Muscle layer of duodenum (tissue), 2 donors: Measurements from ENCODE around the gene STX18.
"Not testable (repeated sequence)": the region's sequence is repeated elsewhere in the genome, so short reads cannot be mapped to it uniquely, and the experiment has no call there.

Source experiments
- H3K27ac ChIP-seq: one replicate; pipeline ENCODE4 v1.7.0; 2013; ENCODE audit warnings: mild to moderate bottlenecking, low read length
- H3K27me3 ChIP-seq: one replicate; pipeline ENCODE4 v1.7.0; 2013; ENCODE audit warnings: low read depth, mild to moderate bottlenecking, control low read depth, low read length
- H3K36me3 ChIP-seq, 2 donors: one replicate each; pipeline ENCODE4 v1.7.0; 2013; ENCODE audit warnings: low read length in 2 of 2, control low read depth in 1 of 2, mild to moderate bottlenecking in 1 of 2; ENCODE audit not compliant: insufficient read depth in 2 of 2, control insufficient read depth in 1 of 2
- H3K4me1 ChIP-seq, 2 donors: one replicate each; pipeline ENCODE4 v1.7.0; 2013; ENCODE audit warnings: low read length in 2 of 2, mild to moderate bottlenecking in 2 of 2, control low read depth in 1 of 2, moderate library complexity in 1 of 2; ENCODE audit not compliant: insufficient read depth in 2 of 2, control insufficient read depth in 1 of 2
- H3K4me3 ChIP-seq, 2 donors: one replicate each; pipeline ENCODE4 v1.7.0; 2013; ENCODE audit warnings: low read length in 2 of 2, low read depth in 1 of 2, mild to moderate bottlenecking in 1 of 2
- H3K9me3 ChIP-seq, 2 donors: one replicate each; pipeline ENCODE4 v1.7.0; 2013; ENCODE audit warnings: low read length in 2 of 2, control low read depth in 1 of 2, mild to moderate bottlenecking in 1 of 2; ENCODE audit not compliant: control insufficient read depth in 1 of 2
- donor health status: healthy.

STX18 gene

DNA sequence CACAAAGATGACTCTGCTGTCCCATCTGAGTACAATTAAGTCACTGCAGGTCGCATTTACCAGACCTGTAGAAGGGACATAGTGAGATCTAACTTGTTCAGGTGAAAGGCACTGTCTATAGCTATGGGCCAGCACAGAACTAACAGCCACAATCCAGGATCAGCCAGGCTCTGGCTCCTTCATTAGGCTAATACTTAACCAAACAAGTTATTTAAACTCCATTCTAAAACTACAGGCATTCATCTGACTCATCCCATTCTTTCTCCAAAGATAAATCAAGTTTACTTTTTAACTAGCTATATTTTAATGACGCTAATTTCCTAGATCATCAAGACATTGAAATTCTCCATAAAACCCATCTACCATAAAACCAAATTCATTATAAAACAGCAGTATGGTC lies 62.5 kb downstream of the STX18 start:
- Histone ChIP-seq H3K36me3 (no peaks in the 10 kb centered on the region), H3K27ac (no peak overlapping the region), H3K27me3 (no peaks in the 10 kb centered on the region), H3K4me1 (peaks cover 0 to 13% of the 10 kb centered on the region in 2 donors), H3K4me3 (no peak overlapping the region), H3K9me3 (no peaks in the 10 kb centered on the region)

GRCh38 chr4:4477796-4478195 lies 64.1 kb downstream of the STX18 start:
- H3K4me3 ChIP-seq, result no peak overlapping the region
- H3K36me3 ChIP-seq, result no peaks in the 10 kb centered on the region
- H3K9me3 ChIP-seq, result no peaks in the 10 kb centered on the region
- peaks cover 3 to 23% of the 10 kb centered on the region in 2 donors for H3K4me1 ChIP-seq
- H3K27ac ChIP-seq, result no peak overlapping the region
- H3K27me3 ChIP-seq, result no peaks in the 10 kb centered on the region

DNA sequence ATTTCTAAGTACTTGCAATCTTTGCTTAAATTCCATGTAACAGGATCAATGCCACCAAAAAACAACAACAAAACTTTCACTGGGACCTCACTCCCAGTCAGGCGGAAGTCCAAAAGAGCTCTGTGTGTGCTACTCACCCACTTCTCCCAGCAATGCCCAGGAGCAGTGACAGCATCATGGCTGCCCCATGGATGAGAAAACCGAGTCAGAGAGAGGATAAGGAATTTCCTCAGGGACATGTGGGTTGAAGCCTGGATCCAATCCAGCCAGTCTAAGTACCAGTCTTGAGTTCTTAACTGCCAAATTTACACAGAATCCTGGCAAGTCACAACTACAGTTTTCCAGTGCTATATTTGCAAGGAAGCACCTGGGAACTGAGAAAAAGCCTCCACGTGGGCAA lies 64.5 kb downstream of the STX18 start:
- Histone ChIP-seq H3K4me3 (no peak overlapping the region), H3K36me3 (no peaks in the 10 kb centered on the region), H3K27ac (no peak overlapping the region), H3K4me1 (peaks cover 3 to 23% of the 10 kb centered on the region in 2 donors), H3K27me3 (no peaks in the 10 kb centered on the region), H3K9me3 (no peaks in the 10 kb centered on the region)

DNA sequence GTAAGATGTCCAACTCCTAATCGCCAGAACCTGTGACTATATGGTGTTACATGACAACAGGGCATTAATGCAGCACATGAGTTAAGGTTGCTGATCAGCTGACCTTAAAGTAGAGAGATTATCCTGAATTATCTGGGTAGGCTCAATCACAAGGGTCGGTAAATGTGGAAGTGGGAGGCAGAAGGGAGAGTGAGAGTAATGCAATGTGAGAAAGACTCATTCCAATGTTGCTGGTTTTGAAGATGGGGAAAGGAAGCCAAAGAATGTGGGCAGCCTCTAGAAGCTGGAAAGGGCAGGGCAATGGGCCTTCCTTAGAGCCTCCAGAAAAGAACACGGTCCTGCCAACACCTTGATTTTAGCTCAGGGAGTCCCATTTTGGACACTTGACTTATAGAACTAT lies 67.4 kb downstream of the STX18 start:
- H3K27ac ChIP-seq, result no peak overlapping the region
- peaks cover 10 to 17% of the 10 kb centered on the region in 2 donors for H3K36me3 ChIP-seq
- no peaks in the 10 kb centered on the region for H3K9me3 ChIP-seq
- no peak overlapping the region for H3K4me3 ChIP-seq
- no peaks in the 10 kb centered on the region for H3K27me3 ChIP-seq
- H3K4me1 ChIP-seq, result peaks cover 3 to 11% of the 10 kb centered on the region in 2 donors

DNA sequence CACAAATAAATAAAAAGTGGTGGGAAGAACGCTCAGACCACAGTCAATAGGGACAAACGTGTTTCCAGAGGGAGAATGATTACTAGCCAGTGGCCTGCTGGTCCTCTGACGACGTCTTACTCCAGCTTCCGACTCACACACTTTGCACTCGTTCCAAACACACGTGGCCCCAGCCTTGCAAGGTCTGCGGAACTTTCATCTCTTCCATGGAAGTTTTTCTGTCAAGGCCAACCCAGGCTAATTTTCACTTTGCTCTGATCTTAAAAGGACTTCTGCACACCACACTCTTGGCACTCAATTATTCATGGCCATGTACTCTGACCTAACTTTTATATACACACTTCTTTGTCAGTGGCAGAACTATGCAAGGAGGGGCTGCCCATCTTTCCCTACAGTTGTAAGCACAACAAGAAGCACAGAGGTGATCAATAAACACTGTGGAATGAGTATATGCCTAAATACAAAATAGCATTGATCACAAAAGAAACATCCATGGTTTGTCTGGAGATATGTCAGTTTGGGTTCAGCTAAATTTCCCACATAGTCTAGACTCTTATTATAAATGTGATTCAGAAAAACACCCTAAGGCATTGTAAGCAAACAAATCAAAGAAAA lies 69.4 kb downstream of the STX18 start:
- peaks cover 20 to 32% of the 10 kb centered on the region in 2 donors for H3K36me3 ChIP-seq
- H3K4me1 ChIP-seq, result peaks cover 3 to 11% of the 10 kb centered on the region in 2 donors
- H3K27ac ChIP-seq, result no peak overlapping the region
- no peaks in the 10 kb centered on the region for H3K27me3 ChIP-seq
- H3K4me3 ChIP-seq, result no peak overlapping the region
- no peaks in the 10 kb centered on the region for H3K9me3 ChIP-seq

DNA sequence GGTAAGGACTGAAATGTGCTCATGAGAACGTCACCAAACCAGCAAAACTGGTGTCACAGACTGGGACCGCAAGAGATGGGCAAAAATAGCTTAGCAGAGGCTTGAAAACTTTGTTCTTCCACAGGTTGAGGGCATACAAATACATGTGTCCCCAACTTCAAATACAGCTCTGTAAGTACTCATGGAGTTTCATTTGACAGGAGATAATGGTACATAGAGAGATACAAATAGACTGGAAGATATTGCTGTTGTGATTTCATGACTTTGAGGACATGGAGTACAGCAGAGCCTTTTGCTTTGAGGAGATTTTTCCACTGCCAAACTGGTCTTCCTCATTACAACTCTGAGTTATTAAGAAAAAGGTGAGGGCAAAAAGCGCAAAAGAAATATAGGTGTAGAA lies 70.7 kb downstream of the STX18 start:
- H3K27me3 ChIP-seq, result no peaks in the 10 kb centered on the region
- H3K27ac ChIP-seq, result no peak overlapping the region
- no peak overlapping the region for H3K4me3 ChIP-seq
- H3K4me1 ChIP-seq, result peaks cover 3 to 11% of the 10 kb centered on the region in 2 donors
- no peaks in the 10 kb centered on the region for H3K9me3 ChIP-seq
- peaks cover 31 to 44% of the 10 kb centered on the region in 2 donors for H3K36me3 ChIP-seq

DNA sequence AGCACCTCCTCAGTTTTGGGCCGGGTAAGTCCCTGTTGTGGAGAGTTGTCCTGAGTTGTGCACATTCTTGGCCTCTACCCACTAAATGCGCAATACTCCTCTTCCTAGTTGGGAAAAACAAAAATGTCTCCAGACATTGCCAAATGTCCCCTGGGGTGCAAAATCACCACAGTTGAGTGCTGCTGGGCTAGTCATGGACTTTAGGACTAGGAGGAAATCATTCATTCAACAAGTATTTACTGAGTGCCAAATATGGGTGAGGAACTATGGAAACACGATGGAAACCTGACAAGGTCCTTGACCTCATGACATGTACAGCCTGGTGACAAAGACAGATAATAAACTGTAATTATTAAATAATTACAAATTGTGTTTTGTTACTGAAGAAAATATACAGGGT lies 71.6 kb downstream of the STX18 start:
- Histone ChIP-seq H3K27ac (no peak overlapping the region), H3K4me3 (no peak overlapping the region), H3K9me3 (no peaks in the 10 kb centered on the region), H3K4me1 (peaks cover 3 to 11% of the 10 kb centered on the region in 2 donors), H3K36me3 (peaks cover 38 to 53% of the 10 kb centered on the region in 2 donors), H3K27me3 (no peaks in the 10 kb centered on the region)

DNA sequence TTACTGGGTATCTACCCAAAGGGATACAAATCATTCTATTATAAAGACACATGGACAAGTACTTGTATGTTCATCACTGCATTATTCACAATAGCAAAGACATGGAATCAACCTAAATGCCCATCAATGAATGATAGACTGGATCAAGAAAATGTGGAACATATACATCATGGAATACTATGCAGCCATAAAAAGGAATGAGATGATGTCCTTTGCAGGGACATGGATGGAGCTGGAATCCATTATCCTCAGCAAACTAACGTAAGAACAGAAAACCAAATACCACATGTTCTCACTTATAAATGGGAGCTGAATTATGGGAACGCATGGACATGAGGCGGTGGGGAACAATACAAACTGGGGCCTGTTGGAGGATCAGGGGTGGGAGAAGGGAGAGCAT lies 76.6 kb downstream of the STX18 start:
- H3K9me3 ChIP-seq, H3K27me3 ChIP-seq, H3K4me1 ChIP-seq, H3K4me3 ChIP-seq, H3K27ac ChIP-seq: not testable (repeated sequence)
- H3K36me3 ChIP-seq, result peaks cover 32 to 47% of the 10 kb centered on the region in 2 donors

GRCh38 chr4:4462970-4463369 lies 78.9 kb downstream of the STX18 start:
- Histone ChIP-seq H3K4me1 (no peaks in the 10 kb centered on the region), H3K27ac (no peak overlapping the region), H3K36me3 (peaks cover 31 to 33% of the 10 kb centered on the region in 2 donors)

DNA sequence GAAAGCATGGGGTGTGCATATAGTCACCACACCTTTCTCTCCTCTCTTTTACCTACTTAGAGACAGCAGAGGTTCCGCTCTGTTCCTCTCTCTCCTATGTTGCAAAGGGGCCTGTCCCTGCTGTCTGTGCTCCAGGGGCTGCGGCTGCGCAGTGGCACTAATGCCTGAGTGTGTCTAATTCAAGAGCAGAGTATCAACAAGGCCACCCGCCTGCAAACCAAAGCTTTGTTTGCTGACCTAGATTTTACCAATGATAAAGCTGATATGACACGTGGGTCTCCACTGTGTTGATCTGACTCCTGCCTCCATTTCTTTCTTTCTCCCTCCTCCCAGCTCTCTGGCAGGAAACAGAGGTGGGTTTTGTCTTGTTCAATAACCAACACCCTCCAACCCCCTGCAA lies 80.0 kb downstream of the STX18 start:
- Histone ChIP-seq H3K4me1 (no peaks in the 10 kb centered on the region), H3K9me3 (no peaks in the 10 kb centered on the region), H3K27ac (no peak overlapping the region), H3K36me3 (peaks cover 28 to 31% of the 10 kb centered on the region in 2 donors), H3K27me3 (no peaks in the 10 kb centered on the region), H3K4me3 (no peak overlapping the region)

More at GRCh38 chr4:4462970-4463369, 78.9 kb downstream of the STX18 start:
- Histone ChIP-seq H3K9me3 (no peaks in the 10 kb centered on the region), H3K4me3 (no peak overlapping the region), H3K27me3 (no peaks in the 10 kb centered on the region)

GRCh38 chr4:4461178-4461577 lies 80.7 kb downstream of the STX18 start:
- no peak overlapping the region for H3K4me3 ChIP-seq
- no peaks in the 10 kb centered on the region for H3K27me3 ChIP-seq
- no peaks in the 10 kb centered on the region for H3K4me1 ChIP-seq
- no peaks in the 10 kb centered on the region for H3K9me3 ChIP-seq
- no peak overlapping the region for H3K27ac ChIP-seq
- H3K36me3 ChIP-seq, result peaks cover 28 to 33% of the 10 kb centered on the region in 2 donors

DNA sequence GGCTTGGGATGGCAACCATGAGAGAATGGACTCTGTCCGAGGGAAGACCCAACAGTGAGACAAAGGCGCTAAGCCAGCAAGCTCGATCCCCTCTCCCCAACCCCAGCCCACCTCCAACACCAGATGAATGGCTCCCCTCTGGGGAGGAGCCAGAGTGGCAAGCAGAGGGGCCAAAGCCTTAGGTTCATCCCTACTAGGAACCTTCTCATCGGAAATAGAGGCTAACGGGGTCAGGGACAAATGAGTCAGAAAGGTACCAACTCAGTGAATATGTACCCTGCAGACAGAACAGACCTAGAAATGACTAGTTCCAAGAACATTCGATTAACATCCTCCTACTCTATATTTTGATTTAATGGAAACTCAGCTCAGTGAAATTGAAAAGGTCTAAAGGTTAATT lies 81.1 kb downstream of the STX18 start:
- Histone ChIP-seq H3K27me3 (no peaks in the 10 kb centered on the region), H3K4me3 (no peak overlapping the region), H3K36me3 (peaks cover 28 to 30% of the 10 kb centered on the region in 2 donors), H3K4me1 (no peaks in the 10 kb centered on the region), H3K9me3 (no peaks in the 10 kb centered on the region), H3K27ac (no peak overlapping the region)
